Measurements from ENCODE around the gene PAGE3.

Gene PAGE3, protein sequence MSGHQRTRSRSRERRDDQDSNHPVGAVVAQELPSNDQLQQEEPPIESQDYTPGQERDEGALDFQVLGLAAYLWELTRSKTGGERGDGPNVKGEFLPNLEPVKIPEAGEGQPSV

DNA sequence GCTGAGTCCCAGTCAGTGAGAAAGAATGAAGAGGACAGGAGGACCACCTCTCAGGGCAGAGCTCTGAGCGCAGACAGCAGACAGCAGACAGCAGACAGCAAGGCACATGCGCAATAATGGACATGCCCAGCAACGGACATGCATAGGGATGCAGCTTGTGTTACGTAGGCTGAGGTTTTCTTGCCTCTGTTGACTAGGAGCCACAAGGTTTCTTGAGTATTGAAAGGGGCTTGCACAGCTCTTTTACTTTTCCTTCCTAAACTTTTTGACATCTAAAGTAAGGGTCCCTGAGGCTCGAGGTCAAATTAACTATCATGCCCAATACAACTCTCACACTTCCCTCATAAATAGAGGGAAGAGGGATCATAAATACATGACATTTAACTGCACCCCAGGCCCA is at the start of gene PAGE3:
Gene PAGE3, minus strand, starts transcription at position 101 of the 400 bp plus-strand sequence. CDS start 1,013 bp downstream, outside the sequence.
- H3K27me3 Mint-ChIP-seq = no peaks in the 10 kb centered on the region
- no peaks in the 10 kb centered on the region for H3K36me3 Mint-ChIP-seq (ENCODE audit: low read depth)
- no peaks in the 10 kb centered on the region for H3K4me1 Mint-ChIP-seq
- no peaks in the 10 kb centered on the region for H3K9me3 Mint-ChIP-seq
- H3K4me3 Mint-ChIP-seq = no peak within 1 kb of the TSS
- DNase-seq = no peak
- H3K27ac Mint-ChIP-seq = no peak within 1 kb of the TSS
- no peak for ATAC-seq

DNA sequence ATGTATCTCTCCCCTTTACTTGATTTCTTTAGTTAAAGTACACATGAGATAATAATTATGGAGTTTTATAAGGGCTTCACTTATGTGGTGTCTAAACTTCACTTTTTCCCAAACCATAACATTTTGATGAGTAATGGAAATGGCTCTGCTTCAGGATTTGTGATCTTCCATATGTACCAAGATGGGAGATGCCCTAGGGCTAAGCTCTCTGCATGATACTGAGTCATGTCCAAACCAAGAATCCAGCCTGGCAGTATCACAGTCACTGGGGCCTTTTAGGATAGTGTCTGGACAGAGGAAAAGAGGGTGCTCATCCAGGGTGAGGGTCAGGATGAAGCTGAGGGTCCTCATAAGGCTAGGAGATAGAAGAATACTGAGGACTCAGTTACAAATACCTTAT is 47.9 kb upstream of the PAGE3 start:
- no peaks in the 10 kb centered on the region for H3K36me3 Mint-ChIP-seq (ENCODE audit: low read depth)
- ATAC-seq = no peak
- no peaks in the 10 kb centered on the region for H3K27me3 Mint-ChIP-seq
- H3K4me3 Mint-ChIP-seq = no peak overlapping the region
- H3K27ac Mint-ChIP-seq = no peak overlapping the region
- no peak for DNase-seq
- no peaks in the 10 kb centered on the region for H3K4me1 Mint-ChIP-seq
- H3K9me3 Mint-ChIP-seq = peaks cover 4% of the 10 kb centered on the region

DNA sequence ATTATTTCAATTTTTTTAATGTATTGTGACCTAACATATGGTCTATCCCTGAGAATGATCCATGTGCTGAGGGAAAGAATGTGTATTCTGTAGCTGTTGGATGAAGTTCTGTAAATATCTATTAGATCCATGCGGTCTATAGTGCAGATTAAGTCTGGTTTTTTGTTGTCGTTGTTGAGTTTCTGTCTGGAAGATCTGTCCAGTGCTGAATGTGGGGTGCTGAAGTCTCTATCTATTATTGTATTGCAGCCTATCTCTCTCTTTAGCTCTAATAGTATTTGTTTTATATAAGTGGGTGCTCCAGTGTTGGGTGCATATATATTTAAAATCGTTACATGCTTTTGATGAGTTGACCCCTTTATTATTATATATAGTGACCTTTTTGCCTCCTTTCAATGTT is 26.2 kb upstream of the PAGE3 start:
- DNase-seq (no peak), ATAC-seq (no peak)
- Mint-ChIP-seq H3K27ac (no peak overlapping the region), H3K9me3 (no peaks in the 10 kb centered on the region), H3K4me3 (no peak overlapping the region), H3K36me3 (ENCODE audit: low read depth) (no peaks in the 10 kb centered on the region), H3K4me1 (no peaks in the 10 kb centered on the region), H3K27me3 (no peaks in the 10 kb centered on the region)

DNA sequence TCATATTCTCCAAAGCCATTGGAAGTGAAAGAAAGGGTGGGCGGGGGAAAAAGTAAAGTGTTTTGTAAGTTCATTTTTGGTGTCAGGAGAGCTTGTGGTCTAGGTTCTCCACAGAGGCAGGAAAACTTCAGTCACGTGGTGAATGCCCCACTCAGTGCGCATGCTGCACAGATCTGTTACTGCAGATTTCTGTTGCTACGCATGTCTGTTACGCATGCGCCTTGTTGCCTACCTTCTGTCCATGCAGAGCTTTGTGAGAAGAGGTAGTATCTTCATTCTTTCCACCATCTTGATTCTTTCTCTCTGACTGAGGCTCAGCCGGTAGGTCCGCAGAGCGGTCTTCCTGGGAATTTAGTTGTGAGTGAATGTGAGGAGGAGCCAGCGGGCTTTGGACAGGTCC is 15.1 kb upstream of the PAGE3 start:
- H3K4me1 Mint-ChIP-seq = peaks cover 4% of the 10 kb centered on the region
- no peaks in the 10 kb centered on the region for H3K9me3 Mint-ChIP-seq
- no peak for DNase-seq
- H3K27ac Mint-ChIP-seq = no peak overlapping the region
- no peaks in the 10 kb centered on the region for H3K27me3 Mint-ChIP-seq
- H3K36me3 Mint-ChIP-seq (ENCODE audit: low read depth) = no peaks in the 10 kb centered on the region
- no peak overlapping the region for H3K4me3 Mint-ChIP-seq
- ATAC-seq = peak; percentile 24

DNA sequence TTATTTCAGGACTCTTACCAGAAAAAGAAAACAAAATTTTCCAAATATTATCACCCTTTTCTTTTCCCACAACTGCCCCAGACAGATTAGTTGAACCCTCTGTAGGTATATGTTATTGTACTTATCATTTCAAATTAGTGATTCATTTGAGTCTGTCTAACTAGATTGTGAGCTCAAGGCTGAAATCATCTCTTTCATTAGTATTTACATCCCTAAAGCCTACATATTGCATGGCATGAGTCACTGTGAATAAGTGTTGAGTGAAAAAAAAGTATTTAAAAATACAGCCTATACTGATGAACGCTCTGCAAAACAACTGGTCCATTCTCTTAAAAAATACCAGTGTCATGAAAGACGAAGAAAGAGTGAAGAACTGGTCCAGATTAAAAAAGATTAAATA is 3.9 kb downstream of the PAGE3 start:
- Mint-ChIP-seq H3K36me3 (ENCODE audit: low read depth) (no peaks in the 10 kb centered on the region), H3K27me3 (no peaks in the 10 kb centered on the region), H3K4me3 (no peak overlapping the region), H3K4me1 (no peaks in the 10 kb centered on the region), H3K9me3 (no peaks in the 10 kb centered on the region), H3K27ac (no peak overlapping the region)
- ATAC-seq (no peak), DNase-seq (no peak)

DNA sequence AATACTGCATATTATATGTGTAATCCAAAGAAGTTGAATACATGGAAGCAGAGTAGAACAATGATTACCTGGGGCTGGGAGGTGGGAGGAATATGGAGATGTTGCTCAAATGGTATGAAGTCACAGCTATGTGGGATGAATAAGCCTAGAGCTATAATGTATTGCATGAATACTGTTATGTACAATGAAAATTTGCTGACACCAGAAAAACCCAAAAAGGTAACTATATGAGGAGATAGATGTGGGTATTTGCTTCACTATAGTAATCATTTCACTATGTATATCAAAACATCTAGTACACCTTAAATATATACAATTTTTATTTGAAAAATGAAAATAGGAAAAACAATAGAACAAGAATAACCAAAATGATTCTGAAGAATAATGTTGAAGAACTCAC is 11.2 kb downstream of the PAGE3 start:
- no peaks in the 10 kb centered on the region for H3K36me3 Mint-ChIP-seq (ENCODE audit: low read depth)
- ATAC-seq (no peak), DNase-seq (no peak)
- H3K27ac Mint-ChIP-seq = no peak overlapping the region
- no peak overlapping the region for H3K4me3 Mint-ChIP-seq
- no peaks in the 10 kb centered on the region for H3K9me3 Mint-ChIP-seq
- H3K27me3 Mint-ChIP-seq = peaks cover 3% of the 10 kb centered on the region
- H3K4me1 Mint-ChIP-seq = no peaks in the 10 kb centered on the region

DNA sequence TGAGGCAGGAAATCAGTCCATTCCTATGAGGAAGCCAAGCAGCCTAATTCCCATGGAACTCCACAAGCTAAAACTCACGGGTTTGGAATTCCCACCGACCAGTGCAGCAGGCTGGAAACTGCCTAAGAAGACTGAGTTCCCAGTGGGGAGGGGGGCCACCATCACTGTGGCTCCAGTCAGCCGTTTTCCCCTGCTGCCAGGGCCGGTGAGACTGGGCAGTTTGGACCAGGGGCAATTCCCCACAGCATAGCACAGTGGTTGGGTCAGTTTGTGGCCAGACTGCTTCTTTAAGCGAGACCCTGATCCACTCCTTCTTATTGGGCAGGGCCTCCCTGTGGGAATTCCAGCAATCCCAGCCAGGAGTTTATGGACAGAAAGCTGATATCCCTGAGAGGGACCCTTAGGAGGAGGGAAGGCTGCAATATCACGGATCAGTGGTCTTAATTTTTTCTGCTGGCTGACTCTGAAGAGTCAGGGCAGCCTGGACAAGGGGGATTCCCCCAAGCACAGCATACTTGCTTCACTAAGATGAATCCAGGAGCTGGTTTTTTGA is 23.9 kb downstream of the PAGE3 start:
- Mint-ChIP-seq H3K27ac (no peak overlapping the region), H3K4me1 (no peaks in the 10 kb centered on the region), H3K4me3 (no peak overlapping the region), H3K36me3 (ENCODE audit: low read depth) (no peaks in the 10 kb centered on the region), H3K27me3 (peaks cover 16% of the 10 kb centered on the region), H3K9me3 (no peaks in the 10 kb centered on the region)
- no peak for DNase-seq
- ATAC-seq = no peak

DNA sequence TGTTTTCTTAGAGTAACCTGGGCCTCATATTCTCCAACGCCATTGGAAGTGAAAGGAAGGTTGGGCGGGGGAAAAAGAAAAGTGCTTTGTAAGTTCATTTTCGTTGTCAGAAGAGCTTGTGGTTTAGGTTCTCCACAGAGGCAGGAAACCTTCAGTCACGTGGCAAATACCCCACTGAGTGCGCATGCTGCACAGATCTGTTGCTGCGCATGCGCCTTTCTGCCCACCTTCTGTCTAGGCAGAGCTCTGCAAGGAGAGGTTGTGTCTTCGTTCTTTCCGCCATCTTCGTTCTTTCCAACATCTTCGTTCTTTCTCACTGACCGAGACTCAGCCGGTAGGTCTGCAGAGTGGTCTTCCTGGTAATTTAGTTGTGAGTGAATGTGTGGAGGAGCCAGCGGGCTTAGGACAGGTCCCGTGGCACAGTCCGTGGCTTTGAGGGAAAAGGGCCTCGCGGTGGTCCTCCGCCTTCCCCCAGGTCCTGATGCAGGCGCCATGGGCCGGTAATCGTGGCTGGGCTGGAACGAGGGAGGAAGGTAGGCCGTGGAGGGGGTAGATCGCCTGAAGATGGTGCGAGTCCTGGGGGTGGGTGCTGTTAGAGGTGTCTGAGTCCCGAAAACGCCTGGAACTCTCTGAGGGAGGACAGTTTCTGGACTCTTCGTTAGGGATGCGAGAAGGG is 44.5 kb downstream of the PAGE3 start, which contains the start of gene PAGE5:
Gene PAGE5, plus strand, starts transcription at position 228 of the 676 bp plus-strand sequence. CDS start 1,037 bp downstream, outside the sequence.
- no peaks in the 10 kb centered on the region for H3K4me1 Mint-ChIP-seq
- no peak for ATAC-seq
- H3K9me3 Mint-ChIP-seq = no peaks in the 10 kb centered on the region
- H3K36me3 Mint-ChIP-seq (ENCODE audit: low read depth) = no peaks in the 10 kb centered on the region
- DNase-seq = no peak
- H3K4me3 Mint-ChIP-seq = no peak within 1 kb of the TSS
- H3K27ac Mint-ChIP-seq = no peak within 1 kb of the TSS
- H3K27me3 Mint-ChIP-seq = no peaks in the 10 kb centered on the region

DNA sequence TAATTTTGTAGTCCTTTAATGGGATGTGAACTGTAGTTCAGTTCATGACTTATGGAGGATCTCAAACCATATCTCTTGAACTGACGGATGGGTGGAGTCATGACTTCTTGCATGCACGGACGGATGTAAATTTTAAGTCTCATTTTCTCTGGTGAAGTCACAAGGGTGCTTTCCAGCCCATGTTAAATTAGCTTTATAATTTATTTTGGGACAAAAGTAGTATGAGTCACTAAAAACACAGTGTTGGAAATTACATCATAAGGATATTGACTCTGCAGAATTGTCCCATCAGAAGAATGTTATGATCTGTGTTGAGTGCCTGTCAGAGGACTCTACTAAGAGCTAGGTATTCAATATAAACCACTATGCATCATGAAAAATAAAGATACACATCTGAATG is 51.3 kb downstream of the PAGE3 start:
- Mint-ChIP-seq H3K4me3 (no peak overlapping the region), H3K9me3 (no peaks in the 10 kb centered on the region), H3K4me1 (no peaks in the 10 kb centered on the region), H3K27ac (no peak overlapping the region), H3K27me3 (no peaks in the 10 kb centered on the region), H3K36me3 (ENCODE audit: low read depth) (no peaks in the 10 kb centered on the region)
- ATAC-seq (no peak), DNase-seq (no peak)

DNA sequence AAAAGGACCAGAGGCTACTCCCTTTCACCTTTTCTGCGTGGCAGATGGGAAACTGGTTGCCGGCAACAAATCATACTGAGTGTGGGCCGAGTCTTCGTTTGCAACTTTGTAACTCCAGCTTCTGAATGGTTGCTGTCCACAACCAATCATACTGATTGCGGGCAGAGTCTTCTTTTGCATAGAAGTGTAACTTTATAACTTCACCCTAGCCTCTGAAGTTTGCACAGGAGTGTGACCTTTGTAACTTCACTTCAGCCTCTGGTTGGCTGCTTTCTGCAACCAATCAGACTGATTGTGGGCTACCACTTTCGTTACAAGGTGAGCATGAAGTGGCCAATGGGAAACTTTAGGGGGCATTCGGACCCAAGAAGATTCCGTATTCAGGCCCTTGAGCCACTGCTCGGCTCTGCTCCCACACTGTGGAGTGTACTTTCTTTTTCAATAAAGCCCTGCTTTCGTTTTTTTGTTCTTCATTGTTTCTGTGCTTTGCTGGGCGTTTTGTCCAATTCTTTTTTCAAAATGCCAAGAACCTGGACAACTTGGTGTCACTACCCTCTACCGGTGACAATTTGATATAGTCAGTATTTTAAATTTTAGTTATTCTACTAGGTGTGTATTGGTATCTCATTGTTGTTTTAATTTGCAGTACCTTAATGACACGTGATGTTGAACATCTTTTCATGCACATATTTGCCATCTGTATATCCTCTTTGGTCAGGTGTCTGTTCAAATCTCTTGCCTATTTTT is 53.6 kb downstream of the PAGE3 start:
- no peaks in the 10 kb centered on the region for H3K36me3 Mint-ChIP-seq (ENCODE audit: low read depth)
- H3K4me3 Mint-ChIP-seq = no peak overlapping the region
- DNase-seq (no peak), ATAC-seq (no peak)
- no peak overlapping the region for H3K27ac Mint-ChIP-seq
- no peaks in the 10 kb centered on the region for H3K9me3 Mint-ChIP-seq
- H3K27me3 Mint-ChIP-seq = no peaks in the 10 kb centered on the region
- H3K4me1 Mint-ChIP-seq = no peaks in the 10 kb centered on the region

Data from activated naive CD8-positive, alpha-beta T cell treated with anti-CD3 and anti-CD28 coated beads, Interleukin-2, amount 50 U/mL, for 24 hours (primary cell).